Rectal smooth muscle tissue (tissue), 1 donor: ENCODE measurements around the gene HDAC5.

Source experiments
- H3K27ac ChIP-seq: one replicate; pipeline ENCODE4 v1.7.0; 2013; ENCODE audit warnings: low read depth, low read length, inconsistent platforms
- H3K27me3 ChIP-seq: one replicate; pipeline ENCODE4 v1.7.0; 2013; ENCODE audit warnings: low read length; ENCODE audit not compliant: control insufficient read depth, insufficient read depth
- H3K36me3 ChIP-seq: one replicate; pipeline ENCODE4 v1.7.0; 2013; ENCODE audit warnings: low read length; ENCODE audit not compliant: control insufficient read depth, insufficient read depth
- H3K4me1 ChIP-seq: one replicate; pipeline ENCODE4 v1.7.0; 2013; ENCODE audit warnings: low read length; ENCODE audit not compliant: control insufficient read depth, insufficient read depth
- H3K4me3 ChIP-seq: one replicate; pipeline ENCODE4 v1.7.0; 2013; ENCODE audit warnings: low read length
- H3K9ac ChIP-seq: one replicate; pipeline ENCODE4 v1.7.0; 2013; ENCODE audit warnings: low read length

The HDAC5 gene

GRCh38 chr17:44113382-44113781 lies 10.1 kb downstream of the HDAC5 start:
- H3K9ac ChIP-seq, result no peak overlapping the region
- no peak overlapping the region for H3K27ac ChIP-seq

GRCh38 chr17:44112284-44113280 lies 10.9 kb downstream of the HDAC5 start:
- Histone ChIP-seq H3K27ac (peak overlapping the region; percentile 6), H3K36me3 (peaks cover 3% of the 10 kb centered on the region), H3K4me3 (no peak overlapping the region), H3K4me1 (peaks cover 42% of the 10 kb centered on the region), H3K27me3 (no peaks in the 10 kb centered on the region), H3K9ac (no peak overlapping the region)

More at GRCh38 chr17:44113382-44113781, 10.1 kb downstream of the HDAC5 start:
- Histone ChIP-seq H3K36me3 (peaks cover 3% of the 10 kb centered on the region), H3K27me3 (no peaks in the 10 kb centered on the region), H3K4me1 (peaks cover 34% of the 10 kb centered on the region), H3K4me3 (no peak overlapping the region)

DNA sequence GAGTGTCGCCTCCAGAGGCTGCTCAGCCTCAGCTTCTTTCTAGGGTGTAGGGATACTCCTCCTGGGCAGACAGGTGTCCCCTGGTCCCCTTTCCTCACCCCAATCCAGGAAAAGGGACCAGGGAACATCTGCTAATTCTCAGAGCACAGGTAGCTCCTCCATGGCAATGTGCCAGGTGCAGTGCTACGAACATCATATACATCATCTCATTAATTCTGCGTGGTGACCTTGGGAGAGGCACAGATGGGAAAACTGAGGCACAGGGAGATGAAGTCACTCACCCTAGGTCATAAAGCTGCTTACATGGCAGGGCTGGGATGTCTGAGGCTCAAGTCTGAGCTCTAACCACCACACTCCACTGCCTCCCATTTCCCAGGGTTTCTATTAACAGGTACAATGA lies 11.7 kb downstream of the HDAC5 start:
- no peaks in the 10 kb centered on the region for H3K27me3 ChIP-seq
- H3K36me3 ChIP-seq, result peaks cover 3% of the 10 kb centered on the region
- peaks cover 43% of the 10 kb centered on the region for H3K4me1 ChIP-seq
- H3K9ac ChIP-seq, result no peak overlapping the region
- H3K27ac ChIP-seq, result peak overlapping the region; percentile 57
- H3K4me3 ChIP-seq, result peak overlapping the region; percentile 46

DNA sequence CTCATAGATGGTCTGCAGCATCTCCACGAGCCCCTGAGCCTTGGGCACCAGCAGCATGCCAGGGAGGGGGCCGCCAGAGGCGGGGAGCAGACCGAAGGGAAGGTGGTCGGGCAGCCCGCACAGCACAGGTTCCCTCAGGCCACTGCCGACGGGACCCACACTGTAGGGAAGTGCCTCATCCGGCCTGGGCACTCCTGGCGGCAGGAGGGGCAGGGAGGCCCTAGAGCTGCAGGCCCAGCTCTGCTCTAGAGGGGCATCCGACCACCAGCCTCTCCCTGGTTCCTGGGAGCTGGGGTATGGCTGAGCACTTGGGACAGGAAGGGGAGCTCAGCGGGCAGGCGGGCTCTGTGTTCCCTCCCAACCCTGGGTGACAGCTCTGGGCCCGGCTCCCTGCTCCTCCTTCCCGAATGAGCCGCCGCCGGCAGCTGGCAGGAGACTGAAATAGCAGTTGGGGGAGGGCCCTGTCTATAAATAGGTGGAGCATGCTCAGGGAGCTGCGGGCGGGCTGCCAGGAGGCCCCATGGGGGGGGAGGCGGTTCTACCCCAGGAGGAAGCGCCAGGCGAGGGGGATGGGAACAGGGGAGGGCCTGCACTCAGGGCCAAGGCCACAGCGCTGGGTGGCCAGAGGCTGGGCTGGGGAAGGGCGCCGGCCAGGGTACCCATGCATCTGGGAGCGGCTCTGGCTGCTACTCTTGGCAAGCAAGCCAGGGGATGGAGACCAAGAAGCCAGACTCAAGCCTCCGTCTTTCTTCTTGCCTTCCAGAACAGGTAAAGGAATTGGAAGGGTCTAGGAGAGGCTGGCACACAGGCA lies 12.4 kb downstream of the HDAC5 start:
- no peak overlapping the region for H3K9ac ChIP-seq

DNA sequence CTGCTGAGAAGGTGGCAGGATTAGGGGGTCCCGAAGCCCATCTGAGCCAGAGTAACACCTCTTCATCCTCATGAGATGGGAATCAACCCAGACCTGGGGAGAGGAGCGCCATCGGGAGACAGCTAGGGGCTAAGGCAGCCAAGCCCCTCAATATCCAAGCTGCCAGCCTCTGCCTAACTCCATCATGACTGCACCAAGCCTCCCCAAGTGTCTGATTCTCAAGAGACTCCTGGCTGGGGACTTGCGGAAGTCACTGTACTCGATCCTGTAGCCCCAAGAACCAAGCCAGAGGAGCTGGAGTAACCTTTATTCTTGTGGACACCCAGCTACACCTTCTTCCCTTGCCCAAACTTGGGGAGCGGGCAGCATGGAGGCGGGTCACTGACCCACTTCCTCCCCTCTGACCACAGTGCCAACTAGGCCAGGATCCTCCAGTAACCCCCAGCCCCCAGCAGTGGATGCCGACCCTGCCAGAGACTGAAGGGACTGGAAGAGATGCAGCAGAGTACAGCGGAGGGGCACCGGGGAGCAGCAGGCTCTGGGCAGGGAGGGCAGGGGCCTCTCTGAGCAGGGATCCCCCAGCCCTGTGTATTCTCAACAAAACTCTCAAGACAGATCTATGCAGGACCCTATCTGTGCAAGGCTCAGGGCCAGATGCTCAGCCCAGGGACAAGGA lies 13.3 kb downstream of the HDAC5 start:
- Histone ChIP-seq H3K4me3 (peak overlapping the region; percentile 55), H3K27me3 (no peaks in the 10 kb centered on the region), H3K4me1 (peaks cover 47% of the 10 kb centered on the region), H3K9ac (no peak overlapping the region), H3K27ac (peak overlapping the region; percentile 72), H3K36me3 (peaks cover 3% of the 10 kb centered on the region)

More for the DNA sequence above, 12.4 kb downstream of the HDAC5 start:
- no peaks in the 10 kb centered on the region for H3K27me3 ChIP-seq
- peak overlapping the region; percentile 55 for H3K4me3 ChIP-seq
- peaks cover 3% of the 10 kb centered on the region for H3K36me3 ChIP-seq
- H3K27ac ChIP-seq, result peak overlapping the region; percentile 72
- H3K4me1 ChIP-seq, result peaks cover 43% of the 10 kb centered on the region

GRCh38 chr17:44109312-44109630 lies 14.2 kb downstream of the HDAC5 start:
- peak overlapping the region; percentile 47 for H3K4me3 ChIP-seq

DNA sequence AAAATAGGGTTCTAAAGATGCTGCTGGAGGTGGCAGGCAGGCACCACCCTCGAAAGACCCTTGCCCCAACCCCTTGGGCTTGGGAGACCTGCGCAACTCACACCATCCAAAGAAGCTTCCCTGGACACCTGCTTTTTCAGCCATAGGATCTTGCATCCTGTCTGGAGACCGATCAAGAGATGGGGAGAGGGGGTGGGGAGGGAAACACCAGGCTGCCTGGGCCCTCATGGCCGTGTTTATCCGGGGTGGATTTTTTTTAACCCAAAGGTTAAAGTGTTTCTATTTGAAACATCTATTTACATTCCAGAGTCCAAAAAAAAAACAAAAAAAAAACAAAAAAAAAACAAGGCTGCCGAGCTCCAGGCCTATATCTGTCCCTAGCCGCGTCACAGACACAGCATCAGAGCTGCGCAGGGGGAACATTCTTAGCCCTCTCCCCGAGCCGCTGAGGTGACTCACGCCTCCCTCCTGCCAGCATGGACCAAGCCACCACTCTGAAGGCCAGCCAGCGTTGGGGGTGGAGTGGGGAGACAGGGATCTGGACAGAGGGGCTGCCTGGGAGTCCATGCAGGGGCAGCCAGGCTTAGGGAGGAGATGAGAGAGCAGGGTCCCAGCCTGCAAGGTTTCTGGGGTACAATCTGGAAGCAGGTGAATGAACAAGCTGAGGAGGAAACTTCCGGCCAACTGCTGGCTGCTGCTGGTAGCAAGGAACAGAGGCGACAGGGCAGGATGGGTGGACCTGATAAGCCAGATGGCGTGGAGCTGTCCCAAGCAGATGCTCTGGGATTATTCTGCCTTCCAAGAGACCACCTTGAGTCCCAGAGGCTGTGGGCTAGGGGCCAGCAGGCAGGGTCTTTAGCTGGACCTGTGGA lies 14.8 kb downstream of the HDAC5 start:
- peak overlapping the region; percentile 89 for H3K27ac ChIP-seq
- H3K4me3 ChIP-seq, result peak overlapping the region; percentile 53
- peaks cover 49% of the 10 kb centered on the region for H3K4me1 ChIP-seq
- no peaks in the 10 kb centered on the region for H3K27me3 ChIP-seq
- no peaks in the 10 kb centered on the region for H3K36me3 ChIP-seq
- H3K9ac ChIP-seq, result peak overlapping the region; percentile 32

More at GRCh38 chr17:44109312-44109630, 14.2 kb downstream of the HDAC5 start:
- H3K4me1 ChIP-seq, result peaks cover 49% of the 10 kb centered on the region
- H3K27me3 ChIP-seq, result no peaks in the 10 kb centered on the region
- peak overlapping the region; percentile 89 for H3K27ac ChIP-seq
- no peaks in the 10 kb centered on the region for H3K36me3 ChIP-seq
- H3K9ac ChIP-seq, result no peak overlapping the region

- Histone ChIP-seq H3K27ac (no peak overlapping the region), H3K4me3 (no peak overlapping the region), H3K4me1 (peaks cover 52% of the 10 kb centered on the region), H3K27me3 (no peaks in the 10 kb centered on the region), H3K36me3 (no peaks in the 10 kb centered on the region), H3K9ac (no peak overlapping the region)
Measured at GRCh38 chr17:44106801-44107200, 16.6 kb downstream of the HDAC5 start.

- no peaks in the 10 kb centered on the region for H3K27me3 ChIP-seq
- H3K4me3 ChIP-seq, result no peak overlapping the region
- H3K9ac ChIP-seq, result no peak overlapping the region
- peaks cover 46% of the 10 kb centered on the region for H3K4me1 ChIP-seq
- no peaks in the 10 kb centered on the region for H3K36me3 ChIP-seq
- H3K27ac ChIP-seq, result no peak overlapping the region
Measured at GRCh38 chr17:44105941-44106340, 17.5 kb downstream of the HDAC5 start.

GRCh38 chr17:44105483-44105882 lies 18.0 kb downstream of the HDAC5 start:
- Histone ChIP-seq H3K27ac (no peak overlapping the region), H3K9ac (no peak overlapping the region)

DNA sequence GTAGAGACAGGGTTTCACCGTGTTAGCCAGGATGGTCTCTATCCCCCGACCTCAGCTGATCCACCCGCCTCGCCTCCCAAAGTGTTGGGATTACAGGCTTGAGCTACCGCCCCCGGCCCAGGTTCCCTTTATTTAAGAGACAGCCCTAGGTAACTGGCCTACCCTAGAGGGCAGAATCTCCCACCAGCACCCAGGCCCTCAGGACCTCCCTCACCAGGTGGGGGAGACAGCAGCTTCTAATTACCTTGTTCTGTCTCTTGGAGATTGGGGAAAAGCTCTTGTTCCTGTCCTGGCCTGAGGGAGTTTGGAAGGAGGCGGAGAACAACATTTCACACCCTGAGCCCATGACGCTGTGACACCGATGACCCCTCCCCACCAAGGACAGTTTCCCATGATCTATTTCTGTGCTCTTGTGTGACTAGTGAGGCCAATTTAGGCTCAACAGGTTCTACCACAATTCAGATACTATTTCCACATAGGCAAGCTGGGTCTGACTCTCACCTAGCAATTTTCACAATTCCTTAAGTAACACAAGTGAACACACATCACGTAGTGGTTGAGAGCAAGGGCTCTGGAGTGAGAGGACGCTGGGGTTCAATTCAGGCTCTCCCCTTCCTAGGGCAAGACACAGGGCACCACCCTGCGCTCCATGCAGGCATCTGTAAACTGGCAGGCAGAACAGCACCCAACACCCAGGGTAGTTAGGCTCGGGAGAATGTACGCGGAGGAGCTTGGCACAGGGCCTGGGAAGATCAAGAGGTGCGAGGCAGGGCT lies 20.4 kb downstream of the HDAC5 start:
- Histone ChIP-seq H3K27ac (no peak overlapping the region), H3K4me1 (peaks cover 20% of the 10 kb centered on the region), H3K27me3 (no peaks in the 10 kb centered on the region), H3K4me3 (no peak overlapping the region), H3K36me3 (no peaks in the 10 kb centered on the region), H3K9ac (no peak overlapping the region)

More at GRCh38 chr17:44105483-44105882, 18.0 kb downstream of the HDAC5 start:
- peaks cover 41% of the 10 kb centered on the region for H3K4me1 ChIP-seq
- H3K27me3 ChIP-seq, result no peaks in the 10 kb centered on the region
- H3K4me3 ChIP-seq, result no peak overlapping the region
- H3K36me3 ChIP-seq, result no peaks in the 10 kb centered on the region
